BJ (cell line): ENCODE measurements around the gene TMIE. TPM values are rescaled to one million over a fixed set of nuclear protein-coding genes. Genes with fewer than 3 reads are reported as not detected.

Experiments
- CTCF ChIA-PET: fragments of 350-600 bp; formaldehyde crosslinking; extraction: SDS; loops from one replicate; lab custom pipeline; 2021; ENCODE audit warnings: antibody characterized with exemption, inconsistent platforms; lab: Yijun Ruan, JAX
- POLR2A ChIA-PET: fragments of 300-600 bp; sonication (Branson Sonifier 250); formaldehyde crosslinking; extraction: SDS; loops from one replicate; lab custom pipeline; 2021; ENCODE audit warnings: antibody characterized with exemption; lab: Charles Lee
- DNase-seq: peaks from one replicate; pipeline ENCODE4 v3.0.0-alpha.2; 2011; ENCODE audit warnings: low read depth
- H3K27me3 ChIP-seq: 2 replicates; pipeline ENCODE4 v1.6.0; 2011; ENCODE audit warnings: low read length; ENCODE audit not compliant: control insufficient read depth, insufficient read depth
- H3K36me3 ChIP-seq: 2 replicates; pipeline ENCODE4 v1.5.1; 2011; ENCODE audit warnings: low read length; ENCODE audit not compliant: control insufficient read depth, insufficient read depth
- H3K4me3 ChIP-seq: 2 replicates; pipeline ENCODE4 v1.5.1; 2011; ENCODE audit warnings: low read depth, mild to moderate bottlenecking, control low read depth, low read length
- CTCF ChIP-seq: IDR thresholded peaks from 2 replicates; pipeline ENCODE4 v1.5.1; 2011; ENCODE audit warnings: low read depth, mild to moderate bottlenecking, control low read depth, inconsistent platforms, low read length, moderate library complexity; ENCODE audit not compliant: insufficient read depth
- polyA plus RNA-seq: library from polyadenylated mRNA; depleted of rRNA; stranded (reverse); fragments of >200 nt; gene quantifications from 2 replicates; pipeline ENCODE4 v1.2.3, GENCODE V29; 2011

The TMIE gene
- polyA plus RNA-seq, 1 experiment = 0.27 TPM

DNA sequence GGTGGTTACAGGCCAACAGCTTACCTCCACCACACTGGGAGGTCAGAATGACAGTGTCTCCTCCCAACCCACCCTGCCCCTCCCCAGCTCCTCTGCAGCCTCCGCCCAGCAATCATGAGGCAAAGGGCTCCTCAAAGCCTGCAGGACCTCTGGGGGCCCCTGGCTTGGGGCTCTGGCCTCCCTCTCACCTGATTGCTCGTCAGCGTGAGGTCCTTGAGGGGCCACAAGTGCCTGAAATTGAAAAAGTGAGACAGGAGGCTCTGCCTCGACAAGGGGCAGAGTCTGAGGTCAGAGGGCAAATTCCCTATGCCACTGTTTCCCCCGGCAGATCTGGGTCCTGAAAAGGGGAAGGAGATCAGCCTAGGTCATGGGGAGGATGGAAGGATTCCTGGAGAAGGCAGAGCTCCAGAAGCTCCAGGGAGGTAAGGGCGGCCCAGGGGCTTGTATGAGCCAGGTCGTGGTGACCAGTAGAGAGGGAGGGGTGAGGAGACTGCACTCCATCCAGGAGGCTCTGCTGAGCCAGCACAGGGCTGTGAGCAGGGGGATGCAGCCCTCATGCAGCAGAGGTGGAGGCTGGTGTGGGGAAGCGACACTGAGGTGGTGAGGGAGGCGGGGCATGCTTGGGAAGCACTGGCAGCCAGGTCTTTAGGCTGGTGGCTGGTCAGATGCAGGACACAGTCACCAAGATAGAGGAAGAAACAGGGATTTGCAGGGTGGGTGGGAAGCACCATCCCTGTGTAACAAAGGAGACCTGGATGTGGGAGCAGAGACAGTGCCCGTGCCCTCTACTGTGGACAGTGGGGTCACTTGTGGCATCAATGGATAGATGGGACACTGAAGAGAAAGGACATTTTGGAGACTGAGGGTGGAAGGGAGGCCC, 27.8 kb upstream of the TMIE start:
- Histone ChIP-seq H3K36me3 (no peaks in the 10 kb centered on the region), H3K27me3 (no peaks in the 10 kb centered on the region), H3K4me3 (no peak overlapping the region)
- ChIA-PET CTCF (interaction anchor here (1.7 kb wide), 1 partner anchor 10 kb away, joined by 8 read pairs; no protein-coding TSS in a partner anchor), POLR2A (no interaction called here)
- no peak for TF ChIP-seq CTCF
- no peak for DNase-seq

- Histone ChIP-seq H3K27me3 (no peaks in the 10 kb centered on the region), H3K4me3 (no peak overlapping the region), H3K36me3 (no peaks in the 10 kb centered on the region)
- DNase-seq = no peak
- TF ChIP-seq CTCF = 0 out of 2 replicates have a peak, but pooled peaks have one; percentile 11
- CTCF ChIA-PET = interaction anchor here (1.1 kb wide), 1 partner anchor 13 kb away, joined by 3 read pairs; no protein-coding TSS in a partner anchor
- POLR2A ChIA-PET = no interaction called here
Observed at GRCh38 chr3:46674031-46674845, 27.0 kb upstream of the TMIE start.

GRCh38 chr3:46675426-46675825, 25.8 kb upstream of the TMIE start:
- TF ChIP-seq CTCF = no peak
- POLR2A ChIA-PET = no interaction called here
- CTCF ChIA-PET = interaction anchor here (1.1 to 2.5 kb wide), 2 partner anchors 12 to 20 kb away, joined by 3 to 9 read pairs; no protein-coding TSS in a partner anchor

GRCh38 chr3:46675843-46676567, 25.2 kb upstream of the TMIE start:
- no peak for TF ChIP-seq CTCF
- DNase-seq = no peak
- H3K27me3 ChIP-seq = no peaks in the 10 kb centered on the region
- ChIA-PET POLR2A (interaction anchor here (0.6 kb wide), 1 partner anchor 333 kb away, joined by 3 read pairs; no protein-coding TSS in a partner anchor), CTCF (interaction anchor here (1.1 to 2.5 kb wide), 3 partner anchors 12 to 187 kb away, joined by 3 to 9 read pairs (median 5); no protein-coding TSS in a partner anchor)
- no peak overlapping the region for H3K4me3 ChIP-seq
- H3K36me3 ChIP-seq = no peaks in the 10 kb centered on the region

More at GRCh38 chr3:46675426-46675825, 25.8 kb upstream of the TMIE start:
- H3K36me3 ChIP-seq = no peaks in the 10 kb centered on the region
- no peak overlapping the region for H3K4me3 ChIP-seq
- H3K27me3 ChIP-seq = no peaks in the 10 kb centered on the region
- DNase-seq = no peak
